ENCODE data around the gene PRR15L. TPM values are rescaled to one million over a fixed set of nuclear protein-coding genes. Genes with fewer than 3 reads are reported as not detected.

PRR15L gene
- total RNA-seq, 1 experiment from 2014 or later: not detected

- H4K5ac ChIP-seq (ENCODE audit: insufficient read length, low read depth, low read length): no peak overlapping the region
- no peaks in the 10 kb centered on the region for H3K23me2 ChIP-seq (ENCODE audit: insufficient read length, low read depth, low read length, poor library complexity, severe bottlenecking)
- H3K27ac Mint-ChIP-seq: no peak overlapping the region
- no peaks in the 10 kb centered on the region for H3K79me2 ChIP-seq (ENCODE audit: insufficient read depth, low read length)
- H3K9me3 ChIP-seq (ENCODE audit: control insufficient read depth, low read depth, low read length): no peaks in the 10 kb centered on the region
- no peak overlapping the region for H2BK5ac ChIP-seq (ENCODE audit: insufficient read length, low read length)
- no peak overlapping the region for H3K14ac ChIP-seq (ENCODE audit: insufficient read depth, low read length)
- peaks cover 0 to 22% (median 16%) of the 10 kb centered on the region in 3 experiments; a peak in 5 of 7 replicates for H3K36me3 Mint-ChIP-seq (ENCODE audit: insufficient read depth in 1 of 3, low read depth in 3 of 3)
- no peak overlapping the region for H2AK5ac ChIP-seq (ENCODE audit: insufficient read length, low read length)
- H3K4me3 Mint-ChIP-seq: no peak overlapping the region
- H3K4me2 ChIP-seq (ENCODE audit: insufficient read depth, insufficient read length, low read length): no peak overlapping the region
- H3K18ac ChIP-seq (ENCODE audit: insufficient read length, low read depth, low read length): no peak overlapping the region
- H2BK120ac ChIP-seq (ENCODE audit: low read depth, low read length, poor library complexity, severe bottlenecking): no peak overlapping the region
- no peak overlapping the region for H3K9ac ChIP-seq (ENCODE audit: extremely low read depth, insufficient read length, low read length)
- H2AFZ ChIP-seq (ENCODE audit: low read length): no peak overlapping the region
- TF ChIP-seq CTCF (conservative IDR thresholded peaks at IDR 0.05): no peak
- no peak overlapping the region for H4K91ac ChIP-seq (ENCODE audit: insufficient read length, low read depth, low read length)
- H3K79me1 ChIP-seq (ENCODE audit: insufficient read depth, low read depth, low read length, poor library complexity, severe bottlenecking): no peaks in the 10 kb centered on the region
- H2BK12ac ChIP-seq (ENCODE audit: insufficient read length, low read depth, low read length): no peak overlapping the region
- no peak overlapping the region for H2BK20ac ChIP-seq (ENCODE audit: low read depth, low read length, poor library complexity, severe bottlenecking)
- WGBS (ENCODE audit: extremely low coverage, insufficient read length, low lambda C conversion rate): no CpG with 5 or more reads among the region's 2 CpGs
- no peaks in the 10 kb centered on the region for H3K9me3 Mint-ChIP-seq
- H3K23ac ChIP-seq (ENCODE audit: insufficient read length, low read depth, low read length): no peak overlapping the region
- no peak overlapping the region for H3K56ac ChIP-seq (ENCODE audit: insufficient read length, low read depth, low read length)
- no peak for DNase-seq
- H4K20me1 ChIP-seq (ENCODE audit: control insufficient read depth, insufficient read depth, insufficient read length): no peaks in the 10 kb centered on the region
- no peak overlapping the region for H2BK15ac ChIP-seq (ENCODE audit: low read depth, low read length)
- no peaks in the 10 kb centered on the region for H3K27me3 Mint-ChIP-seq (ENCODE audit: low read depth)
- H3K27me3 ChIP-seq (ENCODE audit: insufficient read depth, low read length): no peaks in the 10 kb centered on the region
- no peak overlapping the region for H3T11ph ChIP-seq (ENCODE audit: low read length)
- H4K8ac ChIP-seq (replicated peaks; ENCODE audit: insufficient read length, low read depth, low read length): no peak overlapping the region
- H3K4me1 ChIP-seq (ENCODE audit: insufficient read depth, low read length): no peaks in the 10 kb centered on the region
- no peaks in the 10 kb centered on the region; a peak in 1 of 4 replicates for H3K4me1 Mint-ChIP-seq
- H3K4ac ChIP-seq (ENCODE audit: low read depth, low read length): no peak overlapping the region
- no peak overlapping the region for H3K27ac ChIP-seq (ENCODE audit: insufficient read length, low read depth, low read length)
Observed at GRCh38 chr17:47913050-47913449, 44.6 kb downstream of the PRR15L start.
